GM23338 (cell line): ENCODE data around the gene ARHGEF40. TPM values are rescaled to one million over a fixed set of nuclear protein-coding genes. Genes with fewer than 3 reads are reported as not detected.

Experiments used
- ATAC-seq: fragments of 200-7000 bp; cut with Tn5 transposase; 3 replicates; pipeline ENCODE4 v1.9.1; 2020
- DNase-seq: peaks from one replicate; pipeline ENCODE4 v3.0.0-alpha.2; 2015; ENCODE audit warnings: low spot score
- H2AFZ ChIP-seq: fragments of 200-600 bp; sonication (generic); 2 replicates; pipeline ENCODE4 v1.8.0; 2016; ENCODE audit warnings: antibody characterized with exemption, mild to moderate bottlenecking, moderate library complexity
- H3F3A ChIP-seq: fragments of 200-600 bp; sonication (generic); replicated peaks from 2 replicates; pipeline ENCODE4 v1.8.0; 2017; ENCODE audit warnings: antibody characterized with exemption, mixed run types, low read depth
- H3K27ac ChIP-seq: fragments of 200-600 bp; sonication (generic); 2 replicates; pipeline ENCODE4 v1.6.1; 2016; ENCODE audit warnings: low read depth
- H3K27me3 ChIP-seq: fragments of 200-600 bp; sonication (generic); 2 replicates; pipeline ENCODE4 v1.8.0; 2016; ENCODE audit warnings: mild to moderate bottlenecking, mixed run types, moderate library complexity; ENCODE audit not compliant: insufficient read depth
- H3K36me3 ChIP-seq: fragments of 200-600 bp; sonication (generic); 2 replicates; pipeline ENCODE4 v1.8.0; 2016; ENCODE audit warnings: mild to moderate bottlenecking; ENCODE audit not compliant: insufficient read depth
- H3K4me1 ChIP-seq: fragments of 200-600 bp; sonication (generic); 2 replicates; pipeline ENCODE4 v1.8.0; 2016; ENCODE audit warnings: mild to moderate bottlenecking, moderate library complexity; ENCODE audit not compliant: insufficient read depth
- H3K4me2 ChIP-seq: fragments of 200-600 bp; sonication (generic); 2 replicates; pipeline ENCODE4 v1.7.1; 2017; ENCODE audit warnings: mixed run types
- H3K4me3 ChIP-seq: fragments of 200-600 bp; sonication (generic); 2 replicates; pipeline ENCODE4 v1.6.1; 2016; ENCODE audit warnings: mixed run types
- H3K79me2 ChIP-seq: fragments of 200-600 bp; sonication (generic); replicated peaks from 2 replicates; pipeline ENCODE4 v1.8.0; 2017; ENCODE audit warnings: mild to moderate bottlenecking; ENCODE audit not compliant: insufficient read depth
- H3K9me2 ChIP-seq: fragments of 200-600 bp; sonication (generic); 2 replicates; pipeline ENCODE4 v1.8.0; 2017; ENCODE audit not compliant: insufficient read depth
- H4K20me1 ChIP-seq: fragments of 200-600 bp; sonication (generic); replicated peaks from 2 replicates; pipeline ENCODE4 v1.8.0; 2017; ENCODE audit warnings: mild to moderate bottlenecking; ENCODE audit not compliant: insufficient read depth
- H3K27ac Mint-ChIP-seq: 2 replicates; pipeline ENCODE4 v1.8.0; 2020; ENCODE audit warnings: inconsistent platforms, mild to moderate bottlenecking, moderate library complexity, mixed read lengths
- H3K27me3 Mint-ChIP-seq: 3 replicates; pipeline ENCODE4 v1.8.0; 2022; ENCODE audit warnings: low read depth, mild to moderate bottlenecking, moderate library complexity, mixed read lengths, inconsistent platforms; ENCODE audit not compliant: insufficient read depth, poor library complexity
- H3K36me3 Mint-ChIP-seq: 3 replicates; pipeline ENCODE4 v1.8.0; 2021; ENCODE audit warnings: low read depth, mild to moderate bottlenecking, inconsistent platforms, moderate library complexity, mixed read lengths
- H3K4me1 Mint-ChIP-seq: 3 replicates; pipeline ENCODE4 v1.8.0; 2020; ENCODE audit warnings: mild to moderate bottlenecking, inconsistent platforms, mixed read lengths
- H3K4me3 Mint-ChIP-seq: 3 replicates; pipeline ENCODE4 v1.8.0; 2021; ENCODE audit warnings: moderate library complexity, mild to moderate bottlenecking, inconsistent platforms, mixed read lengths
- H3K9me3 Mint-ChIP-seq: 3 replicates; pipeline ENCODE4 v1.8.0; 2020; ENCODE audit warnings: moderate library complexity, mild to moderate bottlenecking, inconsistent platforms, mixed read lengths
- CREB1 ChIP-seq: fragments of 250-450 bp; sonication (Bioruptor Pico); IDR thresholded peaks from 2 replicates; pipeline ENCODE4 v1.5.0; 2020; ENCODE audit warnings: low read depth, mild to moderate bottlenecking, moderate library complexity
- NANOG ChIP-seq: IDR thresholded peaks from 2 replicates; pipeline ENCODE4 v1.6.1; 2016; ENCODE audit warnings: antibody characterized with exemption, borderline replicate concordance
- polyA plus RNA-seq: library from polyadenylated mRNA; unstranded; fragments of >200 nt; fragmentation: Nextera tagmentation; extraction: Ambion mirVana; gene quantifications from 2 replicates; pipeline ENCODE4 v1.2.1, GENCODE V29; 2016
- total RNA-seq: library from RNA; depleted of rRNA; stranded (reverse); fragments of >200 nt; shearing (Covaris generic); gene quantifications from 2 replicates; pipeline ENCODE4 v1.2.3, GENCODE V29; 2014
- TF ChIP-seq, protein P1 (sequence below): IDR thresholded peaks from one replicate; pipeline ENCODE4 v1.6.1; 2018; ENCODE audit warnings: antibody characterized with exemption; ENCODE audit not compliant: unreplicated experiment
- TF ChIP-seq, protein P2 (sequence below): IDR thresholded peaks from 2 replicates; pipeline ENCODE4 v1.6.1; 2016; ENCODE audit warnings: antibody characterized with exemption

Gene ARHGEF40
- total and polyA plus RNA-seq, 2 experiments from 2014 or later: 17.7 to 44.6 TPM

DNA sequence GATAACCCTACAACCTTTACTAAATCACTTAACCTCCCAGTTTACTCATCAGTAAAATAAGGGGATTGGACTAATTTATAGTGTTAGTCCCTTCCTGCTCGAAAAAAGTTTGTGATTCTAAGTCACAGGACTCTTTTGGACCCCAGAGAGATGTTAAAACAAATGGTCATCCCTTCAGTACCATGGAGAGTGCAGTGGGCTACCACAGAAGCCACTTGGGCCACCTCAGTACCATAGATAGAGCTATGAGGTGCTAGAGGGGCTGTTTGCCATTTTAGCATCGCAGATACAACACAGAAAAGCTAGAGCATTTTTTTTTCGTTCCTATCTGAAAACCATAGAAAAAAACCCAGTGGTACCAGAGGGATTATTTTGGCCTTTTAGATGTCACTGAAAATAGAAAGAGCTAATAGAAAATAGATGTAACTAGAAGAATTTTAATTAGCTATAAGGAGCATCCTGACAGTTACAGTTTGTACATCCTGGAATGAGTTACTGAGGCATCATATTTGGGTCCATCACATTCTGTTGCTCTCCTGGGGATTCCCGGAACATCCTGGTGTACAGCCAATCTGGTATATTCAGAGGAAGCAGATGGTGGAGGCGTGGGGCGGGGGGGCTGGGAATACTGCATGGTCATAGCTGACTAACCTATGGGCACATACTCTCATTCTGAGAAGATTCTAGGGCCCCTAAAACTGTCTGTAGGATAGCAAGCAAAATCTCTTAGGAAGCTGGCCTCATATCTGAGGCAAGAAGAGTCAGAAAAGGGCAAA is 25.5 kb downstream of the ARHGEF40 start:
- ATAC-seq: no peak
- DNase-seq: peak; percentile 70
- peaks cover 70% of the 10 kb centered on the region for H3K4me1 Mint-ChIP-seq

DNA sequence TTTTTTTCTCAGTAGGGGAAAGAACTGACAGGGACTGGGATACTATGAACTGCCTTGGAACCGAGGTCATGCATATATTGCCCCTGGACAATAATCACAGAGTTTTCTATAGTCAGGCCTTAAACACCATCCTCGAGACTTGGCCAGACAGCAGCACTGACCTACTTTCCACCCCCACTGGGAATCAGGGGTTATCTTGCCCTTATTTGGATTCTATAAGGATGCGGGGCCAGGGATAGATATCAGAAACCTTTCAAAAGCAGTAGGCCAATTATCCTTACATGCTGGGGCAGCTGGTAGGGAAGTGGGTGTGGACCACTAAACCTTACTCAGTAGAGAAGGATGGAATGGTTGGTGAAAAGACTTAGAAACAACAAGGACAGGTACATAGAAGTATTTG is 26.3 kb downstream of the ARHGEF40 start:
- Histone ChIP-seq H3K9me2 (no peaks in the 10 kb centered on the region), H3F3A (peaks cover 29% of the 10 kb centered on the region), H3K27me3 (no peaks in the 10 kb centered on the region), H3K79me2 (peaks cover 47% of the 10 kb centered on the region), H3K4me3 (peak overlapping the region; percentile 84), H2AFZ (no peak overlapping the region), H3K27ac (no peak overlapping the region), H3K4me1 (peaks cover 48% of the 10 kb centered on the region), H4K20me1 (peaks cover 7% of the 10 kb centered on the region), H3K36me3 (peaks cover 8% of the 10 kb centered on the region), H3K4me2 (peak overlapping the region; percentile 98)
- H3K36me3 Mint-ChIP-seq: peaks cover 23% of the 10 kb centered on the region
- DNase-seq (no peak), ATAC-seq (no peak)
- peaks cover 71% of the 10 kb centered on the region for H3K4me1 Mint-ChIP-seq
- peak overlapping the region; percentile 30; the same call in 1 of the 2 replicates for H3K27ac Mint-ChIP-seq
- H3K27me3 Mint-ChIP-seq: peaks cover 30% of the 10 kb centered on the region
- H3K9me3 Mint-ChIP-seq: peaks cover 8% of the 10 kb centered on the region; the same call in 2 of the 3 replicates
- peak overlapping the region; percentile 92 for H3K4me3 Mint-ChIP-seq
- TF ChIP-seq, protein P1, sequence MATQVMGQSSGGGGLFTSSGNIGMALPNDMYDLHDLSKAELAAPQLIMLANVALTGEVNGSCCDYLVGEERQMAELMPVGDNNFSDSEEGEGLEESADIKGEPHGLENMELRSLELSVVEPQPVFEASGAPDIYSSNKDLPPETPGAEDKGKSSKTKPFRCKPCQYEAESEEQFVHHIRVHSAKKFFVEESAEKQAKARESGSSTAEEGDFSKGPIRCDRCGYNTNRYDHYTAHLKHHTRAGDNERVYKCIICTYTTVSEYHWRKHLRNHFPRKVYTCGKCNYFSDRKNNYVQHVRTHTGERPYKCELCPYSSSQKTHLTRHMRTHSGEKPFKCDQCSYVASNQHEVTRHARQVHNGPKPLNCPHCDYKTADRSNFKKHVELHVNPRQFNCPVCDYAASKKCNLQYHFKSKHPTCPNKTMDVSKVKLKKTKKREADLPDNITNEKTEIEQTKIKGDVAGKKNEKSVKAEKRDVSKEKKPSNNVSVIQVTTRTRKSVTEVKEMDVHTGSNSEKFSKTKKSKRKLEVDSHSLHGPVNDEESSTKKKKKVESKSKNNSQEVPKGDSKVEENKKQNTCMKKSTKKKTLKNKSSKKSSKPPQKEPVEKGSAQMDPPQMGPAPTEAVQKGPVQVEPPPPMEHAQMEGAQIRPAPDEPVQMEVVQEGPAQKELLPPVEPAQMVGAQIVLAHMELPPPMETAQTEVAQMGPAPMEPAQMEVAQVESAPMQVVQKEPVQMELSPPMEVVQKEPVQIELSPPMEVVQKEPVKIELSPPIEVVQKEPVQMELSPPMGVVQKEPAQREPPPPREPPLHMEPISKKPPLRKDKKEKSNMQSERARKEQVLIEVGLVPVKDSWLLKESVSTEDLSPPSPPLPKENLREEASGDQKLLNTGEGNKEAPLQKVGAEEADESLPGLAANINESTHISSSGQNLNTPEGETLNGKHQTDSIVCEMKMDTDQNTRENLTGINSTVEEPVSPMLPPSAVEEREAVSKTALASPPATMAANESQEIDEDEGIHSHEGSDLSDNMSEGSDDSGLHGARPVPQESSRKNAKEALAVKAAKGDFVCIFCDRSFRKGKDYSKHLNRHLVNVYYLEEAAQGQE: no peak
- TF ChIP-seq CREB1 (no peak), NANOG (no peak)
- TF ChIP-seq, protein P2, sequence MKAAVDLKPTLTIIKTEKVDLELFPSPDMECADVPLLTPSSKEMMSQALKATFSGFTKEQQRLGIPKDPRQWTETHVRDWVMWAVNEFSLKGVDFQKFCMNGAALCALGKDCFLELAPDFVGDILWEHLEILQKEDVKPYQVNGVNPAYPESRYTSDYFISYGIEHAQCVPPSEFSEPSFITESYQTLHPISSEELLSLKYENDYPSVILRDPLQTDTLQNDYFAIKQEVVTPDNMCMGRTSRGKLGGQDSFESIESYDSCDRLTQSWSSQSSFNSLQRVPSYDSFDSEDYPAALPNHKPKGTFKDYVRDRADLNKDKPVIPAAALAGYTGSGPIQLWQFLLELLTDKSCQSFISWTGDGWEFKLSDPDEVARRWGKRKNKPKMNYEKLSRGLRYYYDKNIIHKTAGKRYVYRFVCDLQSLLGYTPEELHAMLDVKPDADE: no peak

More for the DNA sequence above, 25.5 kb downstream of the ARHGEF40 start:
- Histone ChIP-seq H4K20me1 (peaks cover 11% of the 10 kb centered on the region), H3K4me2 (peak overlapping the region; percentile 98), H3K36me3 (peaks cover 10% of the 10 kb centered on the region), H3K27ac (peak overlapping the region; percentile 91; the same call in 1 of the 2 replicates), H2AFZ (no peak overlapping the region), H3K4me3 (peak overlapping the region; percentile 46; the same call in 1 of the 2 replicates), H3F3A (peaks cover 33% of the 10 kb centered on the region), H3K4me1 (peaks cover 48% of the 10 kb centered on the region), H3K27me3 (no peaks in the 10 kb centered on the region), H3K9me2 (no peaks in the 10 kb centered on the region), H3K79me2 (peaks cover 47% of the 10 kb centered on the region)
- Mint-ChIP-seq H3K27ac (peak overlapping the region; percentile 30; the same call in 1 of the 2 replicates), H3K9me3 (peaks cover 8% of the 10 kb centered on the region; the same call in 2 of the 3 replicates), H3K36me3 (peaks cover 29% of the 10 kb centered on the region), H3K27me3 (peaks cover 34% of the 10 kb centered on the region), H3K4me3 (peak overlapping the region; percentile 92)
- TF ChIP-seq, protein P1: peak; percentile 89
- no peak for TF ChIP-seq NANOG
